IPS-NIHi7 (cell line): Measurements from ENCODE around the gene WRNIP1.
"Not testable (repeated sequence)": the region's sequence is repeated elsewhere in the genome, so short reads cannot be mapped to it uniquely, and the experiment has no call there.

Experiments
- DNase-seq: peaks from one replicate; pipeline ENCODE4 v3.0.0; 2012; ENCODE audit warnings: mixed read lengths; ENCODE audit errors: extremely low spot score

WRNIP1 gene

DNA sequence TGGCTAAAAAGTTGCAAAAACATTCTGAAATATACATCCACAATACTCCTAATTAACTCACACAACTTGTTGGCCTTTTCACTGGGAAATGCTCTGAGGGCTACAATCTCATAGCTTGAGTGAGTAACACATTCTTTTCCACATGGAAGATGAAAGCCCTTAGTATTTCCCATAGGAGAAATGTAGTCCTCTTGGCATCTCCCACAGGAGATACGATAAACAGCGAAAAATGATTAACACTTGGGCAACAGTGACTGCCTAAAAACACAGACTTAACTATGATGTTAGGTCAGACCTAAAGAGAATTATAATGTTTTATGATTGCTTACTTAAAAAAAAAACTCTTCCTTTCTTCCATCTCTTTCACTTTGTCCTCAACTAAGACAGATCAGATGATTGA lies 23.4 kb upstream of the WRNIP1 start:
- DNase-seq: no peak

- no peak for DNase-seq
Observed at GRCh38 chr6:2743280-2744208, 21.6 kb upstream of the WRNIP1 start.

- DNase-seq: no peak
Observed at GRCh38 chr6:2744209-2744771, 20.9 kb upstream of the WRNIP1 start.

DNA sequence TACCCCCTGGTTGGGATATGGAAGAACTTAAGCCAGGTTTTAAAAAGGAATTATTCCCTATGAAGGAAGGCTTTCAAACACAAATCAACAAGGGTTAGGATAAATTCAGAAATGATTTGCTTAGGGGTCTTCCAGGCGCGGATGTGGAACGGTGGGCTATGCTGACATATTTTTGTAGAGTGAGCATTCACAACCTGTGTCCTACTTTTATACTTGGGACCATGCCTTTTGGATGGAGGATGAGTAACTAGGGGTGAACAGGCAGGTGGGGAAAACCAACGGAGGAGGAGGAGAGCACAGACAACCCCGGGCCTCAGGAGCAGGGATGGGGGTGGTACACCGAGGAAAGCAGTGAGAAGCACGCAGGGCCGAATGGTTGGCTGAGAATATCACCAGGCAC lies 20.4 kb upstream of the WRNIP1 start:
- no peak for DNase-seq

- no peak for DNase-seq
Observed at GRCh38 chr6:2745246-2745645, 19.9 kb upstream of the WRNIP1 start.

- DNase-seq: no peak
Observed at GRCh38 chr6:2746557-2747061, 18.6 kb upstream of the WRNIP1 start.

DNA sequence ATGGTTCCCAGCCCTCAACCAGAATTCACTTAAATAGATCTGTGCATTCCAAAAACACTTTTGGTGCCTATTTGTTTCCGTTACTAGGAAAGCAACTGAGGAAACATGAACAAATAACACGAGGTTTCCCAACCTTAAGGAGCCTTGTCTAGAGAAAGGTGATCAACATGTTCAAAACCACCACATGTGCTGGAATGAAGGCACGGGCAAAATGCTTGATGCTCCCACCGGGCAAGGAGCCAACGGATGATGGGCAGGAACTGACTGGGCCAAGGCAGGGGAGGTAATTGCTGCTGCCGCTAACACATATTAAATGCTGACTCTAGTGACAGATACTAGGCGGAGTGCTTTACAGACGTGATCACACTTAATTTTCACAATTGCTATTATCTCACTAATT lies 17.0 kb upstream of the WRNIP1 start:
- DNase-seq: no peak

- peak; percentile 50 for DNase-seq
Observed at GRCh38 chr6:2749969-2750600, 15.1 kb upstream of the WRNIP1 start.

GRCh38 chr6:2750832-2751231 lies 14.4 kb upstream of the WRNIP1 start, which contains the start of gene MYLK4:
Gene MYLK4, minus strand, starts transcription at chr6:2750922. Its CDS starts 1,628 bp downstream, at chr6:2749294.
- DNase-seq: no peak

DNA sequence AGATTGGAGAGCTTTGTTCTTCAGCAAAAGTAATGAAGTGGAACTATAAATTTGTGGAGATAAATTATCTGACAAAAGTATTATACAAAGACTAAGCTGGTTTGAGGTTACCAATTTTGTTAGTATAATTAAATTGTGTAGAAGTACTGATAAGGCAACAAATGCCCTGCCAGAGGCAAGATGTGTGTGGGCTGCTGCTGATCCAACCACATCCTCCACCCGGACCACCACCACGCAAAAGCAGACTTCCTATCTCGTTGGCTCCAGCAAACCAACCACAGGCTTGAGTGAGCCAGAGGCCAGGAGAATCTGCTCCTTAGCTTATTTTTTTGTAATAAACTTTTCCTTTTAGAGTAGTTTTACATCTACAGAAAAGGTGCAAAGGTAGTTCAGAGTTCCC lies 13.3 kb upstream of the WRNIP1 start:
- no peak for DNase-seq

GRCh38 chr6:2752477-2753109 lies 12.6 kb upstream of the WRNIP1 start:
- DNase-seq: no peak

- DNase-seq: no peak
Observed at GRCh38 chr6:2753110-2753489, 12.1 kb upstream of the WRNIP1 start.

- no peak for DNase-seq
Observed at GRCh38 chr6:2753743-2754142, 11.4 kb upstream of the WRNIP1 start.

DNA sequence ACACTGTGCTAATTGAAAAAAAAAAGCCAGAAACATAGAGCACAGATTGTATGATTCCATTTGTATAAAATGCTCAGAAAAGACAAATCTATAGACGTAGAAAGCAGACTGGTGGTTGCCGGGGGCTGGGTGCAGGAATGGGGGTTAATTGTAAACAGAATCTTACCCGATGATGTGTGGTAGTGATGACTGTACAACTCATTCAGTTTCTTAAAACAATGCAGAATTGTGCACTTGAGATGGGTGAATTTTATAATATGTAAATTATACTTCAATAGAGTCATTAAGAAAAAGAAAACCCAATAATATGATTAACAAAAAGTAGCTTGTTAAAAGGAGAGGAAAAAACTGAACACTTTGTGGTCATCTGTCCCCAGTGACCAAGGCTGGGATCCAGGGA lies 10.8 kb upstream of the WRNIP1 start:
- DNase-seq: no peak

DNA sequence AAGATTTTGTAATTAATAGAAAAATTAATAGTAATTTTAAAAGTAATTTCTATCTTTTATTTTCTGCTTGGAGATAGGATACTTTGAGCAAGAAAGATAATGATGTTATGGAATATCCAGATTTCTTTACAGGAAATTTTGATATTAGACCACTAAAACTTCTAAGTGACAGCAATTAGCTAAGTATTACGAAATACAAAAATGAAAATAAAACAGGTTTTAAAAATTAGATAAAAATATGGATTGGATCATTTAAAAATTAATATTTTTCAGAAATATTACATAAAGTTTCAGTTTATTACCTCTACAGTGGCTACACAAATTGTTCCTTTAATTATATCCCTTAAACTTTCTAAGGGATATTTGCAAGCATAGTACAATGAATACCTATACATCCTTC lies 10.3 kb upstream of the WRNIP1 start:
- DNase-seq: no peak

GRCh38 chr6:2755456-2755855 lies 9.7 kb upstream of the WRNIP1 start:
- DNase-seq: no peak

GRCh38 chr6:2756241-2756640 lies 9.0 kb upstream of the WRNIP1 start:
- DNase-seq: no peak

- DNase-seq: no peak
Observed at GRCh38 chr6:2756687-2757224, 8.4 kb upstream of the WRNIP1 start.

DNA sequence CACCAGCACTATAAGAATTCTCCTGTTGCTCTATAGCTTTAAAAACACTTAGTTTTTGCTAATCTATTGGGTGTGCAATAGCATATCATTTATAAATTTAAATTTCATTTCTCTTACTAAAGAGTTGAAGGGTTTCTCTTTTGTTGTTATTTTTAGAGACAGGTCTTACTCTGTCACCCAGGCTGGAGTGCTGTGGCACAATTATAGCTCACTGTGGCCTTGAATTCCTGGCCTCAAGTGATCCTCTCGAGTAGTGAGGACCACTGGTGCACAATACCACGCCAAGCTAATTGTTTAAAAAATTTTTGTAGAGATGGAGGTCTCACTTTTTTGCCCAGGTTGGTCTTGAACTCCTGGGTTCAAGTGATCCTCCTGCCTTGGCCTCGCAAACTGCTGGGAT lies 6.2 kb upstream of the WRNIP1 start:
- no peak for DNase-seq

DNA sequence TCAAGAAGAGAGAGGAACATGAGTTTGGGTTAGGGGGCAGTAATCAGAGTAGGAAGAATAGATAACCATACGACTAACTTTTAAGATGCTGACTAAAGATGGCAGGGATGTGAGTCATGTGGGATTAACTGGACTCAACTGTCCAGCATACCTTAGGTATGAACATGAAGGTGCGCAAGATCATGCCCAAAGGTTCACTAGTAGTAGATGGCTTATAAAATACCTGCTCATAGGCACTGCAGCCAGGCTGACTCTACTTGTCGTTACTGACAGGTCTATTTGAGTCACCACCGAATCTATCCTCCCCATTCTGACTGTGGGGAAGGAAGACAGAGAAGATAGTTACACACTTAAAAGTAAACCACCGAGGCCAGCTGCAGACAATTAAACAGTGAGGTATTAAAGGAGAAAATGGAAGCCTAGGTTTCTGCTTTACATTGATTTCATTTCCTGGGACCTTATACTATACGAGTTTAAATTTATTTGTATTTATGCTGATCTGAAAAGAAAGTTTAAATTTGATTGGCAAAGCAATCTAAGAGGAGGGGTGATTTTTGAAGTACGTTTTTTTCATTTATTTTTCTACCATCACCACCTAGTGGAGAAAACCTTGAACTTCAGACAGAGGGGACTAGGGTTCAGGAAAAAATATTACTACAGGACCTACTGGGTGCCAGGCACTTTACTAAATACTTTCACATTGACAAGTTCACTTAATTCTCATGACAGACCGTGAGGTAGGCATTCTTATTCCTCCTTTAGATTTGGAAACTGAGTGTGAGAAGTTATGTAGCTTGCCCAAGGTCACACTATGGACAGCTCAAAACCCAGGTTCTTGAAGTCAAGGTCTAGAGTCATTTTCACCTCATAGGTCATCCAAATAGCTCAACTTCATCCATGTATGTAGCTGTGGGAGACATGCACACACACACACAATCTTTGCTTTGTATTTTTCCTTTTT lies 4.0 kb upstream of the WRNIP1 start:
- no peak for DNase-seq

- DNase-seq: not testable (repeated sequence)
Observed at GRCh38 chr6:2762868-2763267, 2.3 kb upstream of the WRNIP1 start.
